Brain microvascular endothelial cell (primary cell): ENCODE results near the gene ENTREP3.
"Not testable (repeated sequence)": the region's sequence is repeated elsewhere in the genome, so short reads cannot be mapped to it uniquely, and the experiment has no call there.

Source experiments
- DNase-seq: peaks from one replicate; pipeline ENCODE4 v3.0.0-alpha.2; 2020
- H3K27ac ChIP-seq: fragments of 250-450 bp; sonication (Bioruptor Pico); 2 replicates; pipeline ENCODE4 v1.5.1; 2020; ENCODE audit warnings: mild to moderate bottlenecking, moderate library complexity
- H3K27me3 ChIP-seq: fragments of 250-450 bp; sonication (Bioruptor Pico); replicated peaks from 2 replicates; pipeline ENCODE4 v1.5.1; 2020; ENCODE audit warnings: mild to moderate bottlenecking
- H3K36me3 ChIP-seq: fragments of 250-450 bp; sonication (Bioruptor Pico); replicated peaks from 2 replicates; pipeline ENCODE4 v1.5.1; 2020; ENCODE audit warnings: mild to moderate bottlenecking
- H3K4me3 ChIP-seq: 2 replicates; pipeline ENCODE4 v1.5.1; 2011; ENCODE audit warnings: low read depth, mild to moderate bottlenecking, control low read depth, low read length, moderate library complexity
- CTCF ChIP-seq: IDR thresholded peaks from 2 replicates; pipeline ENCODE4 v1.5.1; 2011; ENCODE audit warnings: low read depth, mild to moderate bottlenecking, moderate library complexity, low read length, control low read depth, inconsistent platforms; ENCODE audit errors: missing control alignments
- in situ Hi-C: cut with HindIII; loops from 2 replicates; pipeline ENCODE4 v1.10.0; 2017; ENCODE audit warnings: low sequenced_read_pairs, low pct_ligation_motif_present

Gene ENTREP3

GRCh38 chr1:155253208-155253607 lies 2.1 kb downstream of the ENTREP3 start:
- Histone ChIP-seq H3K27ac (no peak overlapping the region), H3K36me3 (peaks cover 3% of the 10 kb centered on the region), H3K4me3 (peak overlapping the region; percentile 74), H3K27me3 (no peaks in the 10 kb centered on the region)
- peak; percentile 20 for TF ChIP-seq CTCF
- no peak for DNase-seq
- in situ Hi-C loops: no loop called here

DNA sequence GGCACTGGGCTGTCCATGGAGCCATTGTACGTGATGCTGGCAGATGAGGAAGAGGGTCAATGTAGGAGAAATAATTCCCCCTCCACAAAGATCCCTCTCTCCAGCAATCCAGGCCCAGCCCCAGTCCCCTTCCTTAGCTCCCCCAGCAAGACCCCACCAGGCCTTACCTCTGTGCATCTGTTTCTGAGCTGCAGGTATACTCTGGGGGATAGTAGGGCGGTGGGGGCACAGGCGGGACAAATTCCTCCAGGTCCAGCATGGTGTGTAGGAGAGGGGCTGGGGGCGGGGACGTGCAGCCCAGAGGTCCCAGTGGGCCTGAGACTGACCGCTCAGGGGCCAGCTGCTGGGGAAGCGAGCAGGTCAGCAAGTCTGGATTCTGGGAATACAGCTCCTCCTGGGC lies 3.7 kb downstream of the ENTREP3 start:
- TF ChIP-seq CTCF: no peak
- H3K27me3 ChIP-seq: no peaks in the 10 kb centered on the region
- peaks cover 13% of the 10 kb centered on the region for H3K36me3 ChIP-seq
- DNase-seq: no peak
- in situ Hi-C loops: no loop called here
- no peak overlapping the region for H3K27ac ChIP-seq
- no peak overlapping the region for H3K4me3 ChIP-seq

GRCh38 chr1:155250633-155251449 lies 4.4 kb downstream of the ENTREP3 start:
- Histone ChIP-seq H3K27ac (no peak overlapping the region), H3K36me3 (peaks cover 13% of the 10 kb centered on the region), H3K27me3 (no peaks in the 10 kb centered on the region), H3K4me3 (peak overlapping the region; percentile 47)
- in situ Hi-C loops: no loop called here
- DNase-seq: peak; percentile 84
- peak; percentile 100 for TF ChIP-seq CTCF

DNA sequence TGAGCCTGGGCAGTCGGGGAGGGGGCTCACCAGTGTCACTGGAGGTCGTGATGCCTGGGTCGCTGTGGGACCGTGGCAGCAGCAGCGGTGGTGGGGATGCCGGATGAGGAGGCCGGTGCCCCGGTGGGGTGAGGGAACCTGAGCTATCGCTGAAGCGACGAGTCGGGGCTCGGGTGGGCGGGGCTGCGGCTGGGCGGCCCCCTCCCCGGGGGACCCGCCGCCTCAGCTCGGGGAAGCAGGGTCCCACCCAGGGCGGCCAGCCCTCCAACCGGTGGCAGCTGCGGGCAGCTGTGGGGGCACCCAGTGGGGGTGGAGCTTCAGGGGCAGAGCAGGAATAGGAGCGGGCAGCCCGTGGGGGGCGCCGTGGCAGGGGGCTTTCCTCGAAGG lies 5.0 kb downstream of the ENTREP3 start:
- Histone ChIP-seq H3K27me3 (no peaks in the 10 kb centered on the region), H3K36me3 (peaks cover 13% of the 10 kb centered on the region), H3K4me3 (peak overlapping the region; percentile 47), H3K27ac (no peak overlapping the region)
- DNase-seq: no peak
- TF ChIP-seq CTCF: no peak
- in situ Hi-C loops: no loop called here

DNA sequence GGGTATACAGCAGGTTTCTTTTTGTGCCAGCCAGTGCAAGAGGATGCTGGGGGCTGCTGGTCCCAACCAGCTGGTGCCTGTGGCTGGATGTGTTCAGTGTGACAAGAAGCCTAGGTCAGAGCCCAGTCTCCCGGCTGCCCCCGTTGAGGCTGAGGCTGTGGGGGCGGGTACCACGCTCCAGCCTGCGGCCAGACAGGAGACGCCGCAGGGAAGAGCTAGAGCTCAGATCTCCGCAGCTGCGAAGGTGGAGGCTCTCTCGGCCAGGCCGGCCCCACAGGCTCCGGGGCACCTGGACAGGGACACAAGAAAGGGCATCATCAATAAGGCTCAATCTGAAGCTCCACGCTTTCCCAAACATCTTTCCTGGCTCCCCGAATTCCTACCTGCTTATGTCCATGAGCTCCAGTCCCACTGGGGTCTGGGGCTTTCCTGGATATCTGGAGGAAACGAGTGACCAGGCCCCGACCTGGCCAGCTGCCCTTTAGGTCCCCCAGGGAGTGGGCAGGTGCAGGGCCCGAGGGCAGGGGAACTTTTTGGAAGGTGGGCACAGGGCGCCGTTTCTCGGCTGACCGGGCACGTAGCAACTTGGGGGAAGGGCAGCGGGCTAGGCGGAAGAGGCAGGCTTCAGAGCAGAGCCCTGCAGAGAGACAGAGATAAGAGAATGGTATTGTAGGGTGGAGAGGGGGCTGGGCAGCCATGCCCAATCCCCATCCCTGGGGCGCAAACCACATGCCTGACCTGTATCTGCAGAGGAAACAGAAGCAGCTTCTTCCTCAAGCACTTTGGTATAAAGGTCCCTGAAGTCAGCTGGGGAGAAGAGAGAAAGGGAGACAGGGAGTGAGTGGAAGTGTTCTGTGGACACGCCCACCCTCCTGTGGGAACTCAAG lies 7.4 kb downstream of the ENTREP3 start:
- no peak for DNase-seq

GRCh38 chr1:155246796-155247195 lies 8.5 kb downstream of the ENTREP3 start:
- H3K4me3 ChIP-seq, DNase-seq, H3K27ac ChIP-seq, H3K27me3 ChIP-seq, in situ Hi-C loops: not testable (repeated sequence)
- peaks cover 13% of the 10 kb centered on the region for H3K36me3 ChIP-seq

More for the DNA sequence above, 7.4 kb downstream of the ENTREP3 start:
- Histone ChIP-seq H3K27me3 (no peaks in the 10 kb centered on the region), H3K27ac (no peak overlapping the region), H3K4me3 (no peak overlapping the region), H3K36me3 (peaks cover 13% of the 10 kb centered on the region)
- no peak for TF ChIP-seq CTCF
- in situ Hi-C loops: no loop called here
